ENCODE results near the gene NR2C2.

NR2C2 gene

GRCh38 chr3:15096046-15096445, 148.7 kb downstream of the NR2C2 start:
- TF ChIP-seq CTCF (IDR thresholded peaks at IDR 0.05) = no peak
- H3K4me3 ChIP-seq = no peak overlapping the region
- H3K27ac ChIP-seq = peak overlapping the region; percentile 14 to 56
- DNase-seq (ENCODE audit: low spot score) = no peak

- DNase-seq (ENCODE audit: low spot score) = no peak
- H3K27ac ChIP-seq = peak overlapping the region; percentile 21 to 38
- TF ChIP-seq CTCF (IDR thresholded peaks at IDR 0.05) = no peak
- H3K4me3 ChIP-seq = peak overlapping the region; percentile 98
Measured at GRCh38 chr3:15097891-15098290, 150.5 kb downstream of the NR2C2 start.
